ENCODE measurements around the gene COMP. TPM values are rescaled to one million over a fixed set of nuclear protein-coding genes. Genes with fewer than 3 reads are reported as not detected.

Gene COMP
- total RNA-seq, 1 experiment from 2014 or later, result 0.04 TPM

DNA sequence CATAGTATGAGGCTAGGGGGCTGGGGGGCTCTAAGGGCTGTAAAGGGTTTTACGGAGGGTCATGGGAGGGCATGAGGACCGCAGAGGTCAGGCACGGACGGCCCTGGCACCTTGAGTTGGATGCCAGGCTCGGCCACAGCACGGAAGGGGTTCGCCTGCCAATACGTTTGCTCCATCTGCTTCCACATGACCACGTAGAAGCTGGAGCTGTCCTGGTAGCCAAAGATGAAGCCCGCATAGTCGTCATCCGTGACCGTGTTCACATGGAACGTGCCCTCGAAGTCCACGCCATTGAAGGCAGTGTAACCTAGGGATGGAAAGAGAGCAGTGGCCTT is 6.4 kb downstream of the COMP start:
- Histone ChIP-seq H3K9ac (ENCODE audit: low read length) (no peak overlapping the region), H3K4me3 (ENCODE audit: low read length) (no peak overlapping the region), H3K27me3 (ENCODE audit: low read length) (peaks cover 14% of the 10 kb centered on the region), H4K20me1 (ENCODE audit: low read length) (no peaks in the 10 kb centered on the region), H2AFZ (ENCODE audit: low read length) (no peak overlapping the region), H3K4me1 (ENCODE audit: insufficient read depth, low read length) (no peaks in the 10 kb centered on the region), H3K36me3 (ENCODE audit: low read depth, low read length) (no peaks in the 10 kb centered on the region), H3K9me3 (ENCODE audit: low read length) (no peaks in the 10 kb centered on the region), H3K9me2 (replicated peaks; ENCODE audit: low read length) (no peaks in the 10 kb centered on the region), H3K79me2 (ENCODE audit: low read length) (no peaks in the 10 kb centered on the region), H3F3A (ENCODE audit: low read length, unreplicated experiment) (no peaks in the 10 kb centered on the region), H3K4me2 (ENCODE audit: low read length) (no peak overlapping the region), H3K27ac (ENCODE audit: low read length) (no peak overlapping the region)
- BruUV-seq (replicated peaks), result no TSS peak
- DNase-seq (no peak), ATAC-seq (no peak)
- ChIA-PET CTCF (no interaction called here), POLR2A (ENCODE audit: unreplicated experiment) (no interaction called here)
- intact Hi-C loops (cut with micrococcal nuclease), result no loop called here
- TF ChIP-seq EZH2 (IDR thresholded peaks at IDR 0.05; ENCODE audit: low read length, unreplicated experiment) (no peak), EZH2phosphoT487 (IDR thresholded peaks at IDR 0.05; ENCODE audit: borderline replicate concordance, low read length) (no peak)
- TF ChIP-seq, protein P1, sequence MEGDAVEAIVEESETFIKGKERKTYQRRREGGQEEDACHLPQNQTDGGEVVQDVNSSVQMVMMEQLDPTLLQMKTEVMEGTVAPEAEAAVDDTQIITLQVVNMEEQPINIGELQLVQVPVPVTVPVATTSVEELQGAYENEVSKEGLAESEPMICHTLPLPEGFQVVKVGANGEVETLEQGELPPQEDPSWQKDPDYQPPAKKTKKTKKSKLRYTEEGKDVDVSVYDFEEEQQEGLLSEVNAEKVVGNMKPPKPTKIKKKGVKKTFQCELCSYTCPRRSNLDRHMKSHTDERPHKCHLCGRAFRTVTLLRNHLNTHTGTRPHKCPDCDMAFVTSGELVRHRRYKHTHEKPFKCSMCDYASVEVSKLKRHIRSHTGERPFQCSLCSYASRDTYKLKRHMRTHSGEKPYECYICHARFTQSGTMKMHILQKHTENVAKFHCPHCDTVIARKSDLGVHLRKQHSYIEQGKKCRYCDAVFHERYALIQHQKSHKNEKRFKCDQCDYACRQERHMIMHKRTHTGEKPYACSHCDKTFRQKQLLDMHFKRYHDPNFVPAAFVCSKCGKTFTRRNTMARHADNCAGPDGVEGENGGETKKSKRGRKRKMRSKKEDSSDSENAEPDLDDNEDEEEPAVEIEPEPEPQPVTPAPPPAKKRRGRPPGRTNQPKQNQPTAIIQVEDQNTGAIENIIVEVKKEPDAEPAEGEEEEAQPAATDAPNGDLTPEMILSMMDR (conservative IDR thresholded peaks at IDR 0.05; ENCODE audit: low read depth, low read length), result no peak

DNA sequence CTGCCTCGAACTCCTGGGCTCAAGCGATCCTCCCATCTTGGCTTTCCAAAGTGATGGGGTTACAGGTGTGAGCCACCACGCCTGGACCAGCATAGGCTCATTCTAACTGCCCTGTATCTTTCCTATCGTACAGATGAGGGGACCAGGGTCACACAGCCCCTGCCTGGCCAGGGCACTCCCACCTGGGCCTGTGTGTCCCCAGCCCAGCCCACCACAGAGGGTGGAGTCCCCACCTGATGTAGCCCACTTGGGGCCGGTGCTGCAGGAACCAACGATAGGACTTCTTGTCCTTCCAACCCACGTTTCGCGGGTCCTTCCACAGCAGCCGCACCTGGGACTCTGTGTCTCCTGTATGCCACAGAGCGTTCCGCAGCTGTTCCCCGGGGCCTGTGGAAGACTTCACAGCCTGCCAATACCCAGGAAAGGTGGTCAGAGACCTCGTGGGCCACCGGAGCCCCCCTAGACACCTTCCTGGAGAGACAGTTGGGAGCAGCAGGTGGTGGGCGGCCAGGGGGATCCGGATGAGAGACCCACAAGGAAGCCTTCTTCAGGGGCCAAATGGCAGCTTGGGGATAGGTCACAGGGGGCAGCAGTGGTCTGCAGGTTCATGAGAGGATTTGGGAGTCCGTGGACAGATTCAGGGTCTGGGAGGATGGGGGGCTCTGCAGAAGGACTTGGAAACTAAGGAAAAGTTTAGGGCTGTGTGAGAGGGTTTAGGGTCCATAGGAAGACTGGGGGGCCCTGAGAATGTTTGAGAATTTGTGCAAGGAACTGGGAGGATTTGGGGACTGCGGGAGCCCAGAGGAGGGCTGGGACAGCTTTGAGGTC is 6.9 kb downstream of the COMP start:
- no peaks in the 10 kb centered on the region for H3K4me1 ChIP-seq (ENCODE audit: insufficient read depth, low read length)
- TF ChIP-seq, protein P1 (conservative IDR thresholded peaks at IDR 0.05; ENCODE audit: low read depth, low read length), result no peak
- TF ChIP-seq EZH2phosphoT487 (IDR thresholded peaks at IDR 0.05; ENCODE audit: borderline replicate concordance, low read length) (no peak), EZH2 (IDR thresholded peaks at IDR 0.05; ENCODE audit: low read length, unreplicated experiment) (no peak)
- no peaks in the 10 kb centered on the region for H3K79me2 ChIP-seq (ENCODE audit: low read length)
- POLR2A ChIA-PET (ENCODE audit: unreplicated experiment), result no interaction called here
- no peak for DNase-seq
- no peak overlapping the region for H3K4me2 ChIP-seq (ENCODE audit: low read length)
- H2AFZ ChIP-seq (ENCODE audit: low read length), result no peak overlapping the region
- peaks cover 8% of the 10 kb centered on the region for H3K27me3 ChIP-seq (ENCODE audit: low read length)
- H3K27ac ChIP-seq (ENCODE audit: low read length), result no peak overlapping the region
- CTCF ChIA-PET, result no interaction called here
- H3F3A ChIP-seq (ENCODE audit: low read length, unreplicated experiment), result no peaks in the 10 kb centered on the region
- ATAC-seq, result no peak
- H3K36me3 ChIP-seq (ENCODE audit: low read depth, low read length), result no peaks in the 10 kb centered on the region
- H3K4me3 ChIP-seq (ENCODE audit: low read length), result no peak overlapping the region
- H3K9me3 ChIP-seq (ENCODE audit: low read length), result no peaks in the 10 kb centered on the region
- H3K9me2 ChIP-seq (replicated peaks; ENCODE audit: low read length), result no peaks in the 10 kb centered on the region
- intact Hi-C loops (cut with micrococcal nuclease), result no loop called here
- H3K9ac ChIP-seq (ENCODE audit: low read length), result no peak overlapping the region
- H4K20me1 ChIP-seq (ENCODE audit: low read length), result no peaks in the 10 kb centered on the region
- no TSS peak for BruUV-seq (replicated peaks)

DNA sequence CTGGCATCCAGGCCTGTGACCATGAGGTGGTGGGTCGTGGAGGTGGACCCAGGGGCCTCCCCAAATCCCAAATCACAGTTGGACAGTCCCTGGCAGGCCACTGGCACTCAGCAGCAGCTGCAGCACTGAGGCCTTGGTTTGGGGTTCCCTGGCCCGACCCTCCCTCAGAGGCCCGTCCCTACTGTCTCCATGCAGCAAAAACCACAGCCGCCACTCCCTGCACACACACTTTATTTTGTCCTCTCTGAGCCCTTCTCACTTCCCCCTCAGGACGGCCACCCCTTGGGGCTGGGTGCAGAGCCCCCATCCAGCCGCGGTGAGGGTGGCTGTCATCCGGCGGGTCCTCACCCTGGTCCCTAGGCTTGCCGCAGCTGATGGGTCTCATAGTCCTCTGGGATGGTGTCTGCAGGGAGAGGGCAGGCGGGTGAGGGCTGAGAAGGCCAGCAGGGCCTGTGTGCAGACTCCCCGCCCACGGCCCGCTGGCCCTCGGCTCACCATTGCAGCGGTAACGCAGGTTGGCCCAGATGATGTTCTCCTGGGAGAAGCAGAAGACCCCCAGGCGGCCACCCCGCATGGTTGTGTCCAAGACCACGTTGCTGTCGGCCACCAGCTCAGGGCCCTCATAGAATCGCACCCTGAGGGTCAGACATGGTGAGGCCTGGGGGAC is 8.4 kb downstream of the COMP start:
- intact Hi-C loops (cut with micrococcal nuclease), result no loop called here
- ChIA-PET POLR2A (ENCODE audit: unreplicated experiment) (no interaction called here), CTCF (no interaction called here)
- H3F3A ChIP-seq (ENCODE audit: low read length, unreplicated experiment), result no peaks in the 10 kb centered on the region
- DNase-seq (no peak), ATAC-seq (no peak)
- no peaks in the 10 kb centered on the region for H4K20me1 ChIP-seq (ENCODE audit: low read length)
- H3K9me3 ChIP-seq (ENCODE audit: low read length), result no peaks in the 10 kb centered on the region
- no peak overlapping the region for H3K4me2 ChIP-seq (ENCODE audit: low read length)
- no peak for TF ChIP-seq EZH2phosphoT487 (IDR thresholded peaks at IDR 0.05; ENCODE audit: borderline replicate concordance, low read length)
- TF ChIP-seq, protein P1 (conservative IDR thresholded peaks at IDR 0.05; ENCODE audit: low read depth, low read length), result no peak
- no peak for TF ChIP-seq EZH2 (IDR thresholded peaks at IDR 0.05; ENCODE audit: low read length, unreplicated experiment)
- BruUV-seq (replicated peaks), result no TSS peak
- no peaks in the 10 kb centered on the region for H3K4me1 ChIP-seq (ENCODE audit: insufficient read depth, low read length)
- H2AFZ ChIP-seq (ENCODE audit: low read length), result no peak overlapping the region
- no peaks in the 10 kb centered on the region for H3K9me2 ChIP-seq (replicated peaks; ENCODE audit: low read length)
- H3K79me2 ChIP-seq (ENCODE audit: low read length), result no peaks in the 10 kb centered on the region
- no peak overlapping the region for H3K4me3 ChIP-seq (ENCODE audit: low read length)
- no peaks in the 10 kb centered on the region for H3K36me3 ChIP-seq (ENCODE audit: low read depth, low read length)
- no peak overlapping the region for H3K9ac ChIP-seq (ENCODE audit: low read length)
- no peak overlapping the region for H3K27ac ChIP-seq (ENCODE audit: low read length)
- no peaks in the 10 kb centered on the region for H3K27me3 ChIP-seq (ENCODE audit: low read length)
